ENCODE results near the gene FMN2. TPM values are rescaled to one million over a fixed set of nuclear protein-coding genes. Genes with fewer than 3 reads are reported as not detected.

FMN2 gene
- total RNA-seq, 1 donor from 2014 or later, result under 0.01 TPM

GRCh38 chr1:240099329-240099728 lies 7.6 kb downstream of the FMN2 start:
- no peak for TF ChIP-seq CTCF (IDR thresholded peaks at IDR 0.05; ENCODE audit: insufficient read depth, low read length, severe bottlenecking)
- Histone ChIP-seq H3K4me3 (ENCODE audit: low read depth, low read length) (no peak overlapping the region), H3K27me3 (ENCODE audit: control insufficient read depth, insufficient read depth, low read length) (no peaks in the 10 kb centered on the region), H3K36me3 (ENCODE audit: control insufficient read depth, insufficient read depth, low read length) (no peaks in the 10 kb centered on the region)
- DNase-seq (ENCODE audit: low read depth), result no peak
- no peak for FAIRE-seq

GRCh38 chr1:240099748-240100147 lies 8.1 kb downstream of the FMN2 start:
- FAIRE-seq (no peak), DNase-seq (ENCODE audit: low read depth) (no peak)
- no peak for TF ChIP-seq CTCF (IDR thresholded peaks at IDR 0.05; ENCODE audit: insufficient read depth, low read length, severe bottlenecking)
- no peaks in the 10 kb centered on the region for H3K27me3 ChIP-seq (ENCODE audit: control insufficient read depth, insufficient read depth, low read length)
- H3K4me3 ChIP-seq (ENCODE audit: low read depth, low read length), result no peak overlapping the region
- no peaks in the 10 kb centered on the region for H3K36me3 ChIP-seq (ENCODE audit: control insufficient read depth, insufficient read depth, low read length)

- no peak for TF ChIP-seq CTCF (IDR thresholded peaks at IDR 0.05; ENCODE audit: insufficient read depth, low read length, severe bottlenecking)
- no peaks in the 10 kb centered on the region for H3K27me3 ChIP-seq (ENCODE audit: control insufficient read depth, insufficient read depth, low read length)
- H3K4me3 ChIP-seq (ENCODE audit: low read depth, low read length), result no peak overlapping the region
- no peak for DNase-seq (ENCODE audit: low read depth)
- FAIRE-seq, result no peak
- H3K36me3 ChIP-seq (ENCODE audit: control insufficient read depth, insufficient read depth, low read length), result no peaks in the 10 kb centered on the region
Measured at GRCh38 chr1:240100371-240100934, 8.8 kb downstream of the FMN2 start.

- Histone ChIP-seq H3K4me3 (ENCODE audit: low read depth, low read length) (no peak overlapping the region), H3K27me3 (ENCODE audit: control insufficient read depth, insufficient read depth, low read length) (no peaks in the 10 kb centered on the region), H3K36me3 (ENCODE audit: control insufficient read depth, insufficient read depth, low read length) (no peaks in the 10 kb centered on the region)
- FAIRE-seq (no peak), DNase-seq (ENCODE audit: low read depth) (no peak)
- no peak for TF ChIP-seq CTCF (IDR thresholded peaks at IDR 0.05; ENCODE audit: insufficient read depth, low read length, severe bottlenecking)
Measured at GRCh38 chr1:240101306-240101705, 9.6 kb downstream of the FMN2 start.

GRCh38 chr1:240101737-240102136 lies 10.1 kb downstream of the FMN2 start:
- no peak for DNase-seq (ENCODE audit: low read depth)
- no peak for TF ChIP-seq CTCF (IDR thresholded peaks at IDR 0.05; ENCODE audit: insufficient read depth, low read length, severe bottlenecking)

GRCh38 chr1:240104672-240105071 lies 13.0 kb downstream of the FMN2 start:
- DNase-seq (ENCODE audit: low read depth), result no peak
- no peaks in the 10 kb centered on the region for H3K36me3 ChIP-seq (ENCODE audit: control insufficient read depth, insufficient read depth, low read length)
- H3K27me3 ChIP-seq (ENCODE audit: control insufficient read depth, insufficient read depth, low read length), result no peaks in the 10 kb centered on the region
- no peak for TF ChIP-seq CTCF (IDR thresholded peaks at IDR 0.05; ENCODE audit: insufficient read depth, low read length, severe bottlenecking)
- H3K4me3 ChIP-seq (ENCODE audit: low read depth, low read length), result no peak overlapping the region
- no peak for FAIRE-seq

More at GRCh38 chr1:240101737-240102136, 10.1 kb downstream of the FMN2 start:
- FAIRE-seq, result no peak
- no peak overlapping the region for H3K4me3 ChIP-seq (ENCODE audit: low read depth, low read length)
- H3K36me3 ChIP-seq (ENCODE audit: control insufficient read depth, insufficient read depth, low read length), result no peaks in the 10 kb centered on the region
- H3K27me3 ChIP-seq (ENCODE audit: control insufficient read depth, insufficient read depth, low read length), result no peaks in the 10 kb centered on the region

All from bronchial epithelial cell (primary cell).